Measurements from ENCODE around the gene HRAS.

DNA sequence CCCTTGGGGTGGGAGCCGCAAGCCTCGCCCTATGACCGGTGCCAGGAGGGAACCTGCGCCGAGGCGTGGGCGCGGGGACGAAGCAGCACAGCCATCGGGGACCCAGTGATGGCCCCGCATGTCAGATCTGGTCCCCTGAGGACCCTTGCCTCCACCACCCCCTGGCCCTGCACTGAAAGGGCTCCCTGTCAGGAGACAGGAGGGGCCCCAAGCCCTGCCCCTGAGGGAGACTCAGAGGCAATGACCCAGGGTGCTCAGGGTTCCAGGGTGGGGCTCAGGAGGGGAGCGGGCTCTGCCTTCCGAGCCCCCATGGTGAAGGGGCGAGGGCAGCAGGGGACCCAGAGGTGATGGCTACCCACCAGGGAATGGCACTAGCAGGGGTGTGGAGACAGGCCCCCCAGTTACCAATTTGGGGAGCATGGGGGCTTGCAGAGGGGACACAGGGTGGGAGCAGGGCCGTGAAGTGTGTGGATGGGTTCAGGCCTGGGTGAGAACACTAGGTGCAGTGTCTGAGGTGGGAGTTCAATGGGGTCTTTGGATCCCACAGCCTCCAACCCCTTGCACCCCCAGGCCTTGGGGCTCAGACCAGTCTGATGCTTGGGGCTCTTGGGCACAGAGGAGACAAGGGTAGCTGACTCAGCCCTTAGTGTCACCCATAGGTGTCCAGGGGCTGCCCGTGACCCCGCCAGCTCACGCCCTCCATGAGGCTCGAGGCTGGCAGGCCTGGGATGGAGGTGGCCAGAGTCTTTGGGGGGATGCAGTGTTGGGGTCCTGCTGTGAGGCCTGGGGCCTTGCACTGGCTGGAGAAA, 2.5 kb upstream of the HRAS start:
- TF ChIP-seq, protein P1, sequence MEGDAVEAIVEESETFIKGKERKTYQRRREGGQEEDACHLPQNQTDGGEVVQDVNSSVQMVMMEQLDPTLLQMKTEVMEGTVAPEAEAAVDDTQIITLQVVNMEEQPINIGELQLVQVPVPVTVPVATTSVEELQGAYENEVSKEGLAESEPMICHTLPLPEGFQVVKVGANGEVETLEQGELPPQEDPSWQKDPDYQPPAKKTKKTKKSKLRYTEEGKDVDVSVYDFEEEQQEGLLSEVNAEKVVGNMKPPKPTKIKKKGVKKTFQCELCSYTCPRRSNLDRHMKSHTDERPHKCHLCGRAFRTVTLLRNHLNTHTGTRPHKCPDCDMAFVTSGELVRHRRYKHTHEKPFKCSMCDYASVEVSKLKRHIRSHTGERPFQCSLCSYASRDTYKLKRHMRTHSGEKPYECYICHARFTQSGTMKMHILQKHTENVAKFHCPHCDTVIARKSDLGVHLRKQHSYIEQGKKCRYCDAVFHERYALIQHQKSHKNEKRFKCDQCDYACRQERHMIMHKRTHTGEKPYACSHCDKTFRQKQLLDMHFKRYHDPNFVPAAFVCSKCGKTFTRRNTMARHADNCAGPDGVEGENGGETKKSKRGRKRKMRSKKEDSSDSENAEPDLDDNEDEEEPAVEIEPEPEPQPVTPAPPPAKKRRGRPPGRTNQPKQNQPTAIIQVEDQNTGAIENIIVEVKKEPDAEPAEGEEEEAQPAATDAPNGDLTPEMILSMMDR (IDR thresholded peaks at IDR 0.05) = no peak
- TF ChIP-seq EZH2 (IDR thresholded peaks at IDR 0.05; ENCODE audit: borderline replicate concordance, insufficient read depth, low read depth, low read length, poor library complexity, severe bottlenecking) = no peak

All from B cell (primary cell).